DMS 273 (cell line): ENCODE results near the gene KMO.

Experiments used
- DNase-seq: peaks from one replicate; lab custom pipeline; 2025; ENCODE audit not compliant: unreplicated experiment; lab: John Stamatoyannopoulos, UW

KMO gene

DNA sequence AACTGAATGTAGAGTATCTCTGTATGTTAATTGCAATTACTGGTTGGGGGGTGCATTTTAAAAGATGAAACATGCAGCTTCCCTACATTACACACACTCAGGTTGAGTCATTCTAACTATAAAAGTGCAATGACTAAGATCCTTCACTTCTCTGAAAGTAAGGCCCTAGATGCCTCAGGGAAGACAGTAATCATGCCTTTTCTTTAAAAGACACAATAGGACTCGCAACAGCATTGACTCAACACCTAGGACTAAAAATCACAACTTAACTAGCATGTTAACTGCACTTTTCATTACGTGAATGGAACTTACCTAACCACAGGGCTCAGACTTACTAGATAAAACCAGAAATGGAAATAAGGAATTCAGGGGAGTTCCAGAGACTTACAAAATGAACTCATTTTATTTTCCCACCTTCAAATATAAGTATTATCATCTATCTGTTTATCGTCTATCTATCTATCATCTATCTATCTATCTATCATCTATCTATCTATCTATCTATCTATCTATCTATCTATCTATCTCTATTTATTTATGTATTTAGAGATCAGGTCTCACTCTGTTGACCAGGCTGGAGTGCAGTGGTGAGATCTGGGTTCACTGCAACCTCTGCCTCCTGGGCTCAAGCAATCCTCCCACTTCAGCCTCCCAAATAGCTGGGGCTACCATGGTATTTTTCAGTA lies 60.2 kb downstream of the KMO start:
- DNase-seq: no peak

DNA sequence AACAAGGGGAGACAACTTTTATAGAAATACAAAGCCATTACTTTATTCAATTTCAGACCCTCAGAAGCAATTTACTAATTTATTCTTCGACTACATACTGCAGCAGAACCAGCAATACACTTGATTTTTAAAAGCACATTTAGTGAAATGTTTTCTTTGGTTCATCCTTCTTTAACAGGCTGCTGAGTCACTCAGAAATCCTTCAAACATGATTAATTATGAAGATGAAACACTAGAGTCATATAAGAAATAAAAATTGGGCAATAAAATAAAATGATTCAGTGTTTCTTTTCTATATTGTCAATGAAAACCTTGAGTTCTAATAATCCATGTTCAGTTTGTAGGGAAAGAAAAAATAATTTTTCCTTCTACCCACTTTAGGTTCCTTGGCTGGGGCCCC lies 61.0 kb downstream of the KMO start:
- DNase-seq: no peak

DNA sequence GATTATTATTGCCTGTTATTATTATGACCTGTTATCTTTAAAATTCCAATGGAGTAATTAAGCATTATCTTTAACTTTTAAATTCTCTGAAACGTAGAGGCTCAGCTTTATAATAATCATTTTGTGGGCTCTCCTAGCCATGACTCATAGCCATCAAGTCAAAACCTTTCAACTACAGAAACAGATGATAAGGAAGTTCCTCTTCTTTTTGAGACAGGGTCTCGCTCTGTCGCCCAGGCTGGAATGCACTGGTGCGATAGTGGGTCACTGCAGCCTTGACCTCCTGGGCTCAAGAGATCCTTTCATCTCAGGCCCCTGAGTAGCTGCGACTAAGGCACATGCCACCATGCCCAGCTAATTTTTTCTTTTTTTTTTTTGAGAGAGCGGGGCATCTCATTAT lies 64.5 kb downstream of the KMO start:
- no peak for DNase-seq

DNA sequence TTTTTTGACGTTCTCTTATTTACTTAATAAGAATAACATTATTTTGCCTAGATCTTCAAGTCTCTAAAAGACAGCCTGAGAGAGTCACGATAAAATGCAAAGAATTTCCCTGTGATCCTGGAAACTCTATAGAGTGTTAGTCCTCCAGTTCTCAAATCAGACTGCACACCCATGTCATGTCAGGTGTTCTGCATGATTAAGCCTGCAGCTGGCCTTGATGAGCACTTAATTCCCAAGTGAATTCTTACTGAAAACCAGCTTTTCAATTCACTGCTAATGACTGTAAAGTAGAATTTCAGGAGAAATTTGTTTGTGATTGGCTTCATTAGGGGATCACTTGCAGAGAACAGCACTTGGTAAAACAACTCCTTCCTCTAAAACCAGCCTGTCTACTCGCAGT lies 66.1 kb downstream of the KMO start:
- no peak for DNase-seq

DNA sequence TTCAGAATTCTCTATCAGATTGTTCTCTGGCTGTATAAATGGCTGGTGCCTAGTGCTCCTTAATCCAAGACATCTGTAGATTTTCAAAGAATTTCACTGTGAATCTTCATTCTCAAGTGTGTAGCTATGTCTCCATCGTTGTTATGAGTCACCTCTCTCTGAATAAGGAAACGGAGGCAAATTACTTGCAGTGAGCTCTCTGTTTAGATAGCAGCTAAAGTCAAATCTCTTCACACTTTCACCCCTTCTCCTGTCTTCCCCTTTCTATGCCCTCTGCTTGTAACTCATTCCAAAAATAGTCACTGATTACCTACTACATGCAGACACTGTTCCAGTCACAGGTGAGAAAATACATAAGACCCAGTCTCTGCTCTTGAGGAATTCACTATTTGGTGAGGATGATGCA lies 68.3 kb downstream of the KMO start:
- no peak for DNase-seq

GRCh38 chr1:241603731-241604245 lies 71.6 kb downstream of the KMO start:
- DNase-seq: no peak

DNA sequence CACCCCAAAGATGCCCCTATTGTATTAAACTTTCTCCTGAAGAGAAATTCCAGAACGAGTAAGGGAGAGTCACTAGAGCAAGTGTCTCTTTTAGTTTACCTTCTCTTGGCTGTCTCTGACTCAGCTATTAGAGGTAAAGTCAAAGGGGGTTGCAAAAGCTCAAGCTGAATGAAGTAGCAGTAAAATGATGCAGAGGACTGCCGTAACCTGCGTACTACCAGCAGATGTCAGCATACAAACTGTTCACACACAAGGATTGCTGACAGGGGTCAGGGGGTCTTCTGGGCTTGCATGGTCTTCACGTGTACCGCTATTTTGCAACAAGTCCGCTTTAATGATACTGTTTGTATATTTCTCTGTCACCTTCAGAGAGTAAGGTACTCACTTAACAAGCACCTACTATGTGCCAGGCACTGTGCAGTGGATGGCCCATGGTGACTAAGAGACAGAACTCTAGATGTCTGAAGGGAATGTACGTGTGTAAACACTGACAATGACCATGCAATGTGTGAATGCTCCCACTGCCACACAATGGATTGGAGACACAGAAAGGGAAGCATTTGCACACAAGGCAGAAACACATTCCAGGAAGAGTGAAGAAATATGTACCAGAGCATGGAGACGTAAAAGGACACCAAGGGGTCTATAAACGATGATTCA lies 73.1 kb downstream of the KMO start:
- peak; percentile 21 for DNase-seq

GRCh38 chr1:241606544-241606943 lies 74.4 kb downstream of the KMO start:
- no peak for DNase-seq

DNA sequence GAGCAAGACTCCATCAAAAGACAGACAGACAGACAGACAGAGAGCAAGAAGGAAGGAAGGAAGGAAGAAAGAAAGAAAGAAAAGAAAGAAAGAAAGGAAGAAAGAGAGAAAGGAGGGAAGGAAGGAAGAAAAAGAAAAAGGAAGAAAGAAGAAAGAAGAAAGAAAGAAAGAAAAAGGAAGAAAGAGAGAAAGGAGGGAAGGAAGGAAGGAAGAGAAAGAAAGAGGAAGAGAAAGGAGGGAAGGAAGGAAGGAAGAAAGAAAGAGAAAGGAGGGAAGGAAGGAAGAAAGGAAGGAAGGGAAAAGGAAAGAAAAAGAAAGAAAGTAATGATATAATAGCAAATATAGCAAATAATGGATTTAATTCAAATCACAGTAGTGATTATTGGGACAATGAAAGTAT lies 75.3 kb downstream of the KMO start:
- DNase-seq: no peak

GRCh38 chr1:241608379-241609033 lies 76.3 kb downstream of the KMO start:
- DNase-seq: no peak

DNA sequence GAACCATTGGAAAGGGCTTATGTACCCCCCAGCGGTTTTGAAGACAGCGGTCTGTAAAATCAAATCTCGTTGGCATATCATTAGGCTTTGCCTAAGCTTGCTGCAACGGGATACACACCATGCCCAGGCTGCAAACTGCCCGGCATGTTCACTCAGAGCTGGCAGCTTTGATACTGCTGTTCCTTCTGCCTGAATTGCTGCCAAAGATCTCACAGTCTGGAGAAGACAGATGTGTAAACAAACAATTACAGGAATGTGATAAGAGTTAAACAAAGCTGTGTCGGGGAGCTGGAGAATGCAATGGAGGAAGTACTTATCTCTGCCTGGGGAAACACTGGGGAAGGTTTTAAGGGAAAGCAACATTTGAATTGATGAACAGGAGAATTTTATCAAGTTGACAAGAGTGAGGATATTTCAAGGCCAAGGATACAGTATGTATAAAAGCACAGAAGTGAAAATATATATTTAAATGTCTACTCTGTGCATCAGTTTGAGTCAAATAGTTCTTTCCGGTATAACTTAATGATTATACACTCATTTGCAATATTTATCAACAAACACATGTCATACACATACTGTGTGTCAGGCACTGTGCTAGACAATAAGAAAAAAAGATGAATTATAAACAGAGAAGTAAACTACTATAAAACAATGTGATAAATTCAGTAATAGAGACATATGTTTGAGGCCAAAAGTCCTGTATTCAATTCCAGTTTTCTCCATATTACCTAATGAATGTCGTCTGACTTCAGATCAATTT lies 78.1 kb downstream of the KMO start:
- DNase-seq: peak; percentile 91

- DNase-seq: peak; percentile 83
Observed at GRCh38 chr1:241611063-241611462, 78.9 kb downstream of the KMO start.

DNA sequence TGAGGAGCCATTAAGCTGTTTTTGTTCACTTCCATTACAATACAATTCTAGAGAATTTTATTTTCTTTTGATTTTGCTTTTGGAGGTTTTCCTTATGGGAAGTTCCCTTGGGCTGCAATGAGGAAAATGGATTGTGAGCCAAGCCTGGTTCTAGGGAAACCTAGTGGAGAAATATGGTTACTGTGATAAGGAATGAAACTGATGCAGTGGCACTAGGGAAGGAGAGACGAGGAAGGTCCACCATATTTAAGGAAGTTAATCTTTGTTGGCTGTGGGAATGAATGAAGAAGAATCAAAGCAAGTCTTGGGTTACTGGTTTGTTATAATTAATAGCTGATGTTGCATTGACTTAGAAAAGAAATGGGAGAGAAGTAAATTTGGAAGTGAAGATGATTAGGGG lies 79.6 kb downstream of the KMO start:
- no peak for DNase-seq

GRCh38 chr1:241612533-241613477 lies 80.6 kb downstream of the KMO start:
- DNase-seq: no peak

- no peak for DNase-seq
Observed at GRCh38 chr1:241614144-241614543, 82.0 kb downstream of the KMO start.

GRCh38 chr1:241614572-241614971 lies 82.4 kb downstream of the KMO start:
- DNase-seq: no peak

DNA sequence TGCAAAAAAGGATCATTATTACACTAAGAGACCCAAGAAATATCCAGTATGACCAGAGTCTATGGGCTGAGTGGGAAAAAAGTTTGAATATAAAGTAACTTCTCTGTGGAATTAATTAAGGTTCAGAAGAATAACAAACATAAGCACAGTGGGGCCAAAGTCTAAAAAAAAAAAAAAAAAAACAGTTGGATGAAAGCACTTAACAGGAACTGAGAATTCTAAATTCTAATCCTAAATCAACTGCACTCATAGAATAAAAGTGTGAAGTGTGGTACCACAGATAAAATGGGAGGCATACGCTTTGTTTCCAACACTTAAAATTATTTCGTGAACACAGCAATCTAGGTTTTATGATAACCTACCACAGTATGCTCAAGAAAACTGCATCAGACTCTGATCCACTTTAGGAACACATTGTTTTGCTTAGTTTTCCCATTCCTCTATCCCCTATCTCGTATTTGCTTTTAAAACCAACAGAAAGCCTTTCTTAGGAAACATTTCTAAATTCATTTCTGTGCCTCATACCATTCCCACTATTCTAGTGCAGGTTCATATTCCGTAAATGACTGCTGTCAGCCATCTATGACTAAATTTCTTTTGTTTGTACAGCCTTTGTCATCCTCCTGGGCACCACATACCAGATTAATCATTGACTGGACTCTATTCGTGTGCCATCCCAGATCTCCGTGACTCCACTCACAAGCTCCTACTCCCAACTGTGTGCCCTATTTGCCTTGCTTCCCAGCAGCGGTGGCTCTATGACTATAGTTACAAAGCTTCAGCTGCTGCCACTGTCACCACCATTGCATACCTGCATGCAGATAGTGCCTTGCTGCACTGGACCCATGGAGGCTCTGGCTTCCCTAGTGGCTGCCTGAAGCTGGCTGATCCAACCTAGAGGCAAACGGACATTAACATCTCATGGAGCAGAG lies 83.1 kb downstream of the KMO start:
- DNase-seq: no peak

GRCh38 chr1:241617426-241617825 lies 85.2 kb downstream of the KMO start:
- DNase-seq: no peak

GRCh38 chr1:241622669-241623068 lies 90.5 kb downstream of the KMO start:
- DNase-seq: no peak
